GM19452 (cell line): ENCODE results near the gene IPCEF1.

ENCODE experiments used
- ATAC-seq: cut with Tn5 transposase; IDR thresholded peaks from one replicate; pipeline ENCODE4 v1.9.1; 2021; ENCODE audit not compliant: unreplicated experiment

The IPCEF1 gene

DNA sequence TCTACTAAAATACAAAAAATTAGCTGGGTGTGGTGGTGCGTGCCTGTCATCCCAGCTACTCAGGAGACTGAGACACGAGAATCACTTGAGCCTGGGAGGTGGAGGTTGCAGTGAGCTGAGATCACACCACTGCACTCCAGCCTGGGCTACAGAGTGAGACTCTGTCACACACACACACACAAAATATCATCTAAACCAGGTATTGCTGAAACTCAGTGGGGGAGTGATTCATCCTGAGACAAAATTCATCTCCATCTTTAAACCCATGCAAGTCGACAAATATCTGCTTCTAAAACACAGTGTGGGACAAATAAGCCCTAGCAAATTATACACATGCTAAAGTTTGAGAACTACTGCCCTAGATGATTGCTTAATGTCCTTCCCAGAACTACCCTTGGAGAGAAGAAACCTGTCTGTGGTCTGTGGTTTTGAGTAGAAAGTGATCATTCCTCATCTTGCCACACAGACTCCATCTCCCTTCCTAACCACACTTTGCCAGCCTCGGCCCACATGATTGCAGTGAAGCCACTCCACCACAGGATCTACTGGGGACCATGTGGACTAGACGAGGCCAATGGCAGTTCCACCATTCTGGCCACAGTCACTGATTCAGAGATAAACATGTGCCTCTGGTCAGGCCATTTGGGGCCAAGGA is 187.3 kb downstream of the IPCEF1 start:
- no peak for ATAC-seq

DNA sequence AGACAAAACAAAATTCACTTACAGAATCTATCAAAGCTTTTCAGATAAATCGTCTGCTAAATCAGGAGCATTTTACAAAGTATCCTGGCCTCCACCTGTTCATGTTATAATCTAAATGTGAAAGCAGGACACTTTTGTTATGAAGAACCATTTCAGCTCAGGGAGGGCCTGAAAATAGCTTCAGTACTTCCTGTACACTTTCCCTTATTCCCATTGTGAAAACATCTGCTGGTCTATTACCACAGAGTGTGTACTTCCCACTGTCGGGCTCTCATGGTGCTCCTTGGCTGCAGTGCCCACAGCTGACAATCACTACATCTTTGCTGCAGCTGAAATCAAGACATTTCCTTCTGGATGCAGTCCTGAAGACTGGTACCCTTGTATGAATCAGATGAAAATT is 189.5 kb downstream of the IPCEF1 start:
- no peak for ATAC-seq

DNA sequence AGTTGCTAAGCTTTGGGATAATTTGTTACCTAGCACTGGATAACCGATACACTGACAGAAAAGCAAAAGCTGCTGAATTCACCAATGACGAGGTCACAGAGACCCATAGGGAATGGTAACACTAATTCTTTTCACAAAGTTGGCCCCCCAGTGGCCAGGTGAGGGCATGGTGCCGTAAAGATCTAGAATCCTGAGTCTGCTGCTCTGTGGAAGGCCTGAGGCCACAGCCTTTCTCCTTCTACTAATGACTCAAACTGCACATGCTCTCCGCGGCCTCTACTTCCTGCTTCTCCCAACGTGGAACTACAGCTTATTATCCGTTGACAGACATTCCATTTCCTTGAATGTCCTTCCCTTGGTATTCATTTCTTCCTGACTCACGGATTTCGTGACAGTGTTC is 190.5 kb downstream of the IPCEF1 start:
- no peak for ATAC-seq

DNA sequence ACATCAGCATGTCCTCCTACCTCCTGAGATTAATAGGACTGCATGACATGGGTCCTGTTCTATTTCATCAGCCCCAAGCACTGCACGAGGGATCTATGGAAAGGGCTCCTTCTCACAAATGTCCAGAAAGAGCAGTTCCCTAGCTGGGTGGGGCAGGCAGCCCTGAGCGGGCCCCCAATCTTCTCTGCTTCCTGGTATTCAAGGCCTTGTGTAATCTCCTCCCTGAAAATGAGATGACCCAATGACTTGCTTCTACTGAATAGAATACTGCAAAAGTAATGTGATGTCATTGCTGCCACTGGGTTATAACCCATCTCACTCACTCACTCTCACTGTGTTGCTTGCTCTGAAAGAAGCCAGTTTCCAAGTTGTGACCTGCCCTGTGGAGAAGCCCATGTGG is 191.1 kb downstream of the IPCEF1 start:
- no peak for ATAC-seq

DNA sequence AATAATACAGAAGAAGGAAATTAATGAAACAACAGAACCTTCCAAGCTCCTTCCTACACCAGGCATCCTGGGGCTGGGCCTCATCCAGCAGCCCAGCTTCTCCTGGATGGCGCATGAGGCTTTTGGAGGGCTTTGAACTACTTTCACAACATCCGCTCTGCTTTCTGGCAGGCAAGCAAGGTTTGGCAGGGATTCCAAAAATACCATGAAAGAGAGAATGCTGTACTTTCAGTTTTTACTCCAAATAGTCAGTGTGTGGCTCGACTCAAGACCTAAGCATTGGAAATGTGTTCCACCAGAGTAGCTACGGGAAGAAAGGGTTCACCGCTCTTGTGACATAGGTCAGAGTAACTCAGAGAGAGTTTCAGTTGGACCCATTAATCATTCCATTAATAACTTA is 192.2 kb downstream of the IPCEF1 start:
- no peak for ATAC-seq

DNA sequence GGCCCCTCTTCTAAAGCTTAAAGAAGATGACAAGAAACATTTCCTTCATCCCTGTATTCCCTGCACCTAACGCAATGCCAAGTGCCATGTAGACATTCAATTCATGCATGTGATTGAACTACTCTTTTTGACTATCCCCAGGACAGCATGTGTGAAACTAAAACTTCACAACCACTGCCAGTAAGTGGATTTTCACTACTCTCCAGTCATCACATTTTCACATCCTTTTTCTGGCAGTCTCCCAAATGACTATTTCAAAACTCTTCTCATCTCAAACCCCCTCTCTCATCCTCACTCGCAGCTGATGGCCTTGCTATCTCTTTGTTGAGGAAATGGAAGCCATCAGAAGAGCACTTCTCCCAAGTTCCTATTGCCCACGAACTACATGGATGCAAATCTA is 194.9 kb downstream of the IPCEF1 start:
- peak; percentile 72 for ATAC-seq

DNA sequence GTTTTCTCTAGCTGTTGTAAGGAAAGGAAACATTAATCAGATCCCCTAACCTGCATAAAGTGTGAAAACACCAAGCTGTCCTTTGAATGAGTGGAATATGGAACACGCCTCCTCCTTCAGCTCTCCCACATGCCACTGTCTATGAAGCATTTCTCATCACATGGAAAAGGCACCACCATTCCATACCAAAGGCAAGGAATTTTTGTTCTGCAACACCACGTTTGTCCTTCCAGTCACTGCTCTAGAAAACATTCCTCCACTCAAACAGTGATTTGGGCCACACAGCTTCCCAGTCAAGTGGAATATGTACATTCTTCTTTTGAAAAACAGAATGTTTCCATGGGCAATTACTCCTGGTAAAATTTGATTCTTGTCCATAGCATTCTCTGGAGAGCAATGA is 197.5 kb downstream of the IPCEF1 start:
- ATAC-seq = no peak

DNA sequence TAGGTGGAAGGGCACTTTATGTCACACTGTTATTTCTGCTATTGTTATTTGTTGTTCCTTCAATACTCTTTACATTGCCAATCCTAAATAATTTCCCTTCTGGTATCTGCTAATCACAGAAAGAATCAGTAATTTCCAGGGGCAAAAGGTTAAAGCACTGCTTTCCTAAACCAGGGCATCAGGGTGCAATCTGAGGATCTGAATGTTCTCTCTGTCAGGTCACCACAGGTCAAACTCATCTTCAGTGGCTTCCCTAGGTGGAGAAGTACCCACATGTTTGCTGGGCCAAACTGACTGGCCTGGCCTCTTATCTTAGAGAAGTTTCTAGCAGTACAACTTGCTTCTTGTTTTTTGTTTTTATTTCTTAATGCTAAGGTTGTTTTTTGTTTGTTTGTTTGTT is 198.9 kb downstream of the IPCEF1 start:
- ATAC-seq = no peak

DNA sequence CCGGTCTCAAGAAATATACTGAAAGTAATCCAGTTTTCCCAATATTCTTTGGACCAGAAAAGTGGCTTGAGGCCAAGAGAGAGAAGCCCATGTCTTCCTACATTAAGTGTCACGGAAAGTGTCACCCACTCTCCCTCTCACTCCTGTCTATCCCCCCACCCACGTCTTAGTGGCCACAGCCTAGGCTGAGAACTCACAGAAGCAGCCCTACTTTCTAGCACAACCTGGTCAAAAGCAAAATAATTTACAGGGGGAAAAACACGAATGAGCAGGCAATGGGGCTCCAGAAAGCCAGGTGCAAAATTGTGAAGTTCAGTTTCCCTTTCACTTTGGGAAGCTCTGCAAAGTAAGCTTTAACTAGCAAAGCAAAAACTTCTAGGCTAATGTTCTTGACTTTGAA is 199.5 kb downstream of the IPCEF1 start:
- peak; percentile 41 for ATAC-seq

DNA sequence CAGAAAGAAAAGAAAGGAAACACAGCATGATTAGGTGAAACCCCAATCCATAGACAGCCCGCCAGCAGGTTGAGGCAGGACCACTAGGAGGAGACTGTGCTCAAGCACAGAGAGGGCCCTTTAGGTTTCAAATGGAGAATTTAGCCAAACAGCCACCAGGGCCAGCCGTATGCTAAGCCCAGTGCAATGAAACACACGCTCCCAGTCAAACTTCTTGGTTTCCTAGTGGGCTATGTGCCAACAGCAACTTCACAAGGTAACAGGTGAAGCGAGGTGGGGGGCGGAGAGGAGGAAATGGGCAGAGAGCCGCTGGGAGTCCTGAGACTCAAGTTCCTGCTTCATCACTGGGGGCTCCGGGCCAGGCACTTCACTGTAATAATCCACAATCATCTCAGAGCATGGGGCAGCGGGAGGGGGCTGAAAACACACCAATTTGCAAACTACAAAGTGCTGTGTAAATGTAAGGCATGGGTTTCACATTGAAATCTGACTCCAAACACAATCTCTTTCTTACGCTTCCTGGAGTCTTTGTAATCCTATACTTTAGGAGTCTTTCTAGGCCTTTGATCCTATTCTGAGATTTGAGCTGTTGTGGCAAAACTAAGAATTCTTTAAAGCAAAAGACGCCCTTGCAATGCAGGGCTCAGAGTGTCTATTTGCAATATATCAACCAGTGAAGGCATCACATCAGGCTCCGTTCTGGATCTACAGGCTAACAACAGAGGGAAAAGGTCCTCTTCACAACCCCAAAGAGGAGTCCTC is 200.3 kb downstream of the IPCEF1 start:
- peak; percentile 76 for ATAC-seq

DNA sequence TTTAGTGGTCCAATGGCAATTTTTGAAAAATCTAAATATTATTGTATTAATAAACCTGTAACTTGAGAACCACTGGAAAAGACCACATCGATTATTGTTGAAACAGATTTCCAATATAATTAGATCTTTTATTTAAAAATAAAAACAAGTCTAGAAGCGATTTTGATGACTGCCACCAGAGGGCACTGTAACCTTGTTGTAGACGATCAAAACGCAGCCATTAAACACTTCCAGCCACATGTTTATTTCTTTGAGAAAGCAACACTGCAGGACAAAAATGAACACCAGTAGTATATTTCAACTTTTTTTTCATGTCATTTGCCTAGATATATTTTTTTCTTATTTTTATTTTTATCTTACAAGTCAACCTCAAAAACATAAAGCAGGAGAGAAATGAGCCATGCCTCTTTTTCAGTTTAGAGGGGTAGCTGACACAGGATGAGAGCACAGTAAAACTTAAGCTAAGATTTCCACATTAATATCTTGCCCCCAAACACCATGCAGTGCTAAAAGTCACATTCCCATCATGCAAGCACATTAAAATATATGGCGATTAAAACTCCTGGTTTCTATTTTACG is 202.1 kb downstream of the IPCEF1 start:
- ATAC-seq = no peak

DNA sequence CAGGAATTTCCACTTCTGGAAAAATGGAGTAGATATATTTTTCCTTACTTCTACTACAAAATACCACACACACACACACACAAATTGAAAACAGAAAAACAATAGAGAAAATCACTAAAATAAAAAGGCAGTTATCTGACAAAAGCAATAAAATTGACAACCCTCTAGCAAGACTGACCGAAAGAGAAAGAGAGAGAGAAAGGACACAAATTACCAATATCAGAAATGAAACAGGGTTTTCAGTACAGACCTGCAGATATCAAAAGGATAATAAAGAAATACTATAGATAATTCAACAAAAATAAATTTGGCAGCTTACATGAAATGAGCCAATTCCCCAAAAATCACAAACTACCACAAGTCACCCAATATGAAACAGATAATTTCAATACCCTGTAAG is 212.8 kb downstream of the IPCEF1 start:
- ATAC-seq = no peak

DNA sequence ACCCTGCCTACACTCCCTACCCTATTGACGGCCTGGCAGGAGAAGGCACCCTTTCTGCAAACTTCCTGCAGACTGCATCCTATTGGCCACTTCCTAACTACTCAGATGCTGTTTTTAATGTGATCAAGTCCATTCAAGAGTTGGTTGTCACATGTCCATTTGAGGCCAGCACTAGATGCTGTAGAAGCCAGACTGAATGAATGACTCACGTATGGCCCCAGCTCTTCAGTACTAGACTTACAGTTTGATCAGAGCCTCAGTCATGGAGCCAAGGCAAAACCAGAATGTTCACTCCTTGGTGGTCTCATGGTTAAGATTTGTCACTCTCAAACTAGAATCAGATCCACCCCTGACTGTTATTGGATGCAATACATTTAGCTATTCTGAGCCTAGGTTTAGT is 215.9 kb downstream of the IPCEF1 start:
- ATAC-seq = no peak

DNA sequence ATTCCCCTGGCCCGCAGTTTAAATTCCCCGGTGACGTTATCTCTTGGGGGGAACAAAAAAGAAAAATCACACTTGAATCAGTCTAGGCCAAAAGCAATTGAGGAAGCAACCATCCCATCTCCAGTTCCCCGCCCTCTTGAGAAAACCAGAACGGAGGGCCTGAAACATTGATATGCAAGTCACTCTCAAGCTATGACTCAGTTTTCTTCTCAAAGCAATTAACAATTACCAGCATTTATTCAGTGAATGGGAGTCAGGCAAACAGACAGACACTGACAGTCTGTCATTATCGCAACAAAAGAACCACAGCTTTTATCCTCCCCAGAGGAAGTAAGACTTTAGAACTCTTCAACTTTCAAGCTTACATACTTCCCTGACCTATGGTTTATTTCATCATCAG is 216.7 kb downstream of the IPCEF1 start:
- ATAC-seq = no peak

DNA sequence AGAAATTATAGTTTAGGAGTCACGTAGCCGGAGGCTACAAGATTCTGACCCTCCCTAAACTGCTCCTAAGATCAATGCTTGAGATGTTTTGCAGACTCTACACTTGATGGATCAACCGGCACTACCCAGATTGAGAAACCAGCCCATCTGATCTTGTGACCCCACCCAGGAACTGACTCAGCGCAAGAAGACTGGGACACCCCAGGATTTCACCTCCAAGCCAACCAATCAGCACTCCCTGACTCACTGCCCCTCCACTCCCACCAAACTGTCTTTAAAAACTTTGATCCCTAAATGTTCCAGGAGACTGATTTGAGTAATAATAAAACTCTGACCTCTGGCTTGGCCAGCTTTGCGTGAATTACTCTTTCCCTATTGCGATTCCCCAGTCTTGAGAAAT is 217.8 kb downstream of the IPCEF1 start:
- no peak for ATAC-seq

DNA sequence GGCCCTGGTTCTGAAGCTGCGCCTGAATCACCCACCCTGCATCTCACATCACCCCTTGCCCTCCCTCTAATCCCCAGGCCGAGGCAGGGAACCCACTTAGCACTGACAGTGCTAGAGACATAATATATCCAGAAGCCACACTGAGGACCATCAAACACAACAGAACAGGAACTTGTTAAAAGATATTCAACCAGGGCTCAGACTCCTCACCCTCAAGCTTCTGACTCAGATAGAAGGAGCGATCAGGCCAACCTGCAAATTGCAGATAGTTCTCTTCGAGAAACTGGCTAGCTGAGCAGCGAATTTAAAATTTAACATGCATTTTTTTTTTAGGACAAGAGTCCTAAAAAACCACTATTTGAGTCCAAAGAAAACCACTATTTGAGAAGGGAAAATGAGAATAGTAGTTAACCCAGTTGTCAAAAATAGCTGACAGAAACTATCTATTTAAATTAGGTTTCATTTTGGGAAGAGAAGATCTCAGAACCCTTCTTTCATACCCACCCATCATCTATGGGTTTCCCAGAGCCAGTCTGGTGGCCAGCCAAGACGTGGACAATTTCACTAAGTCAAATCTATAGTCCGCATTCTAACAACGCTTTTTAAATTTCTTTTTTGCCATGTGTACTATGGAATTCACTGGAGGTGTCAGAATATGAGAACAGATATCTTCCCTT is 222.0 kb downstream of the IPCEF1 start:
- ATAC-seq = no peak

DNA sequence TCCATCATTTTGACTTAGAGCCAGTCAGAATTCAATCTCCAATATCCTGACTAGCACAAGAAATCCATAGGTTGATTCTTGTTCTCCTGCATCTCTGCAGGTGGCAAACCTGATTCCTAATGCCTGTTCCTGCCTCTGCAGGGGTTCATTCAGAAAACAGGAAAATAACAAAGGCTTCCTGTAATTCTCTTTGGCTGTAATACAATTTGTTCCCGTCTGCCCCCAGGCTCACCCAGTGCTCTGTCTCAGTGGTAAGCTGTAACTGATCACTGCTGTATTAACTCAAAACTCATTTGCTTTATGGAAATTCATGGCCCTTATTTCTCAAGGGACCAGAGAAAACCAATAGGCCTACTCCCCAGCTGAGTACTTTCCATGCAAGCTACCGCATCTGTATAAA is 228.9 kb downstream of the IPCEF1 start:
- ATAC-seq = no peak

DNA sequence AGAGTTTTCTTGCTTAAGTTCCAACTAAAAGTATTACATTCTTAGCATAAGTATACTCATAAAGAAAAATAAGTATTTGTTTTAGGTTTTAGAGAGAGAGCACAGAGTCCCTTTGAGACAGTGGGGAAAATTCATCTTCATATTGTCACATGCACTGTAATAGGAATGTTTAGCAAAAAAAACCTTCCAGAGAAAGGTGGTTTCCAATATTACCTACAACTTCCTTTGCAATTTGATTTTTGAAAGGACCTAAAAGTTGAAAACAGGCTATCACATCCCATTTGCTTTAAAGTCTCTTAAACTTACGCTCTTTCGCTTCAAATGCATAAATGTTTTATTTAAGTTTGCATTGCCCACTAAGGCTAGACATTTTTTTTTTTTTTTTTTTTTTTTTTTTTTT is 231.2 kb downstream of the IPCEF1 start:
- no peak for ATAC-seq

DNA sequence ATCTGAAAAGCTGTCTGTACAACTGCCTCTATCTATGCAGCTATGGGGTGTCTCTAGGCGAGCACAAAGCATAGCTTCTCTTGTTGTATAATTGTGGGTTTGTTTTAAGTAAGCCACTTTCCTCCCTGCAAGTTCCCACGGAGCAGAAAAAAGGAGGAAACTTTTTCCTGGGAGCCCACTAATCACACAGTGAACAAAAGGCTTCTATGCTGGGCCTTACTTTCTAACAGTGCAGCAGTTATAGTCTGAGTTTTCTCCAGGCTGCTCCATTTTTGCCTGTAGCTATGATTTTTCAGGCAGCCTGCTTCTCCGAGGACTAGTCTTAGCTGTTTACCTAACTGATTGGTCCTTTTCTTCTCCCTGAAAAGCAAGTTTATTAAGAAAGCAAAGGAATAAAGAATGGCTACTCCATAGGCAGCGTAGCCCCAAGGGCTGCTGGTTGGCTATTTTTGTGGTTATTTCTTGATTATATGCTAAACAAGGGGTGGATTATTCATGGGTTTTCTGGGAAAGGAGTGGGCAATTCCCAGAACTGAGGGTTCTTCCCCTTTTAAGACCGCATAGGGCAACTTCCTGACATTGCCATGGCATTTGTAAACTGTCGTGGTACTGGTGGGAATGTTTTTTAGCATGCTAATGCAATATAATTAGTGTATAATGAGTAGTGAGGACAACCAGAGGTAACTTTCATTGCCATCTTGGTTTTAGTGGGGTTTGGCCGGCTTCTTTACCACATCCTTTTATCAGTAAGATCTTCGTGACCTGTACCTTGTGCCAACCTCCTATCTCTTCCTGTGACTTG is 233.2 kb downstream of the IPCEF1 start:
- no peak for ATAC-seq

DNA sequence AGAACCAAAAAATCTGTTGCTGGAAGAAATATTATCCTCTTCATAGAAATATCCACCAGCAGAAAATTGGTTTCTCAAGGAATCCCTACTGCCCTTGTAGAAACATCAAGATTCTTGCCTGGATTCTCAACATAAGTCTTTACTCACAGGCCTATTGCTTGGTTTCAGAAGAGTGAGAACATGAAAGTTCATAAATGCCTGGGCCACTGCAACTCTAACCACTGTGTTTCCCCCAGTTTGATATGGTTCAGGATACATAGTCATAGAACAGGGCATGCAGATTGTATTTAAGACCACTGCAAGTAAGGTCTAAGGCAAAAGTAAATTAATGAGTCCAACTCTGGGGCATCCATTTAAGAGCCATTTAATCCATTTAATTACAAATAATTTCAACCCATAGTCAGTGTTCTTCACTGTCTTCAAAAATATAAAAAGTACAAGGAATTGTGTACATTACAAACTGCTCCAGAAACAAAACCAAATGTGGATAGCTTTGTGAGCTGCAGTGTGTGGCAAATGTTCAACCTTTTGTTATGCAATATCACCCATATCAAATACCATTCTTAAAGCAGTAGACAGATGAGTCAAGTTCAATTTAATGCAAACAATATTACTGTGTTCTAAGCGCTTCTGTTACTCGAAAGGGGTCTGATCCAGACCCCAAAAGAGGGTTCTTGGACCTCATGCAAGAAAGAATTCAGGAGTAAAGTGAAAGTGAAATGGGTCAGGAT is 234.2 kb downstream of the IPCEF1 start:
- no peak for ATAC-seq
